AG09319 (cell line): ENCODE results near the gene PDPK1.

Experiments
- DNase-seq: peaks from one replicate; pipeline ENCODE4 v3.0.0-alpha.2; 2010; ENCODE audit warnings: low read depth; ENCODE audit errors: extremely low read depth
- TF ChIP-seq, protein P1 (sequence below): IDR thresholded peaks from 2 replicates; pipeline ENCODE4 v1.5.1; 2011; ENCODE audit warnings: low read depth, mild to moderate bottlenecking, inconsistent platforms, low read length, moderate library complexity

The PDPK1 gene

DNA sequence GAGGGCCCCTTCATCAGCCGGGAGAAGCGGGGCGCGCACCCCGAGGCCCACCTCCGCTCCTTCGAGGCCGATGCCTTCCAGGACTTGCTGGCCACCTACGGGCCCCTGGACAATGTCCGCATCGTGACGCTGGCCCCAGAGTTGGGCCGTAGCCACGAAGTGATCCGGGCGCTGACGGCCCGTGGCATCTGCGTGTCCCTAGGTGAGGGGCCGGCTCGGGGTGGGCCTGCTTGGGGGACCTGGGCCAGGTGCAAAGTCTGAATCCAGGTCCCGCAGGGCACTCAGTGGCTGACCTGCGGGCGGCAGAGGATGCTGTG, 10.1 kb upstream of the PDPK1 start:
- TF ChIP-seq, protein P1, sequence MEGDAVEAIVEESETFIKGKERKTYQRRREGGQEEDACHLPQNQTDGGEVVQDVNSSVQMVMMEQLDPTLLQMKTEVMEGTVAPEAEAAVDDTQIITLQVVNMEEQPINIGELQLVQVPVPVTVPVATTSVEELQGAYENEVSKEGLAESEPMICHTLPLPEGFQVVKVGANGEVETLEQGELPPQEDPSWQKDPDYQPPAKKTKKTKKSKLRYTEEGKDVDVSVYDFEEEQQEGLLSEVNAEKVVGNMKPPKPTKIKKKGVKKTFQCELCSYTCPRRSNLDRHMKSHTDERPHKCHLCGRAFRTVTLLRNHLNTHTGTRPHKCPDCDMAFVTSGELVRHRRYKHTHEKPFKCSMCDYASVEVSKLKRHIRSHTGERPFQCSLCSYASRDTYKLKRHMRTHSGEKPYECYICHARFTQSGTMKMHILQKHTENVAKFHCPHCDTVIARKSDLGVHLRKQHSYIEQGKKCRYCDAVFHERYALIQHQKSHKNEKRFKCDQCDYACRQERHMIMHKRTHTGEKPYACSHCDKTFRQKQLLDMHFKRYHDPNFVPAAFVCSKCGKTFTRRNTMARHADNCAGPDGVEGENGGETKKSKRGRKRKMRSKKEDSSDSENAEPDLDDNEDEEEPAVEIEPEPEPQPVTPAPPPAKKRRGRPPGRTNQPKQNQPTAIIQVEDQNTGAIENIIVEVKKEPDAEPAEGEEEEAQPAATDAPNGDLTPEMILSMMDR: no peak
- DNase-seq: no peak

DNA sequence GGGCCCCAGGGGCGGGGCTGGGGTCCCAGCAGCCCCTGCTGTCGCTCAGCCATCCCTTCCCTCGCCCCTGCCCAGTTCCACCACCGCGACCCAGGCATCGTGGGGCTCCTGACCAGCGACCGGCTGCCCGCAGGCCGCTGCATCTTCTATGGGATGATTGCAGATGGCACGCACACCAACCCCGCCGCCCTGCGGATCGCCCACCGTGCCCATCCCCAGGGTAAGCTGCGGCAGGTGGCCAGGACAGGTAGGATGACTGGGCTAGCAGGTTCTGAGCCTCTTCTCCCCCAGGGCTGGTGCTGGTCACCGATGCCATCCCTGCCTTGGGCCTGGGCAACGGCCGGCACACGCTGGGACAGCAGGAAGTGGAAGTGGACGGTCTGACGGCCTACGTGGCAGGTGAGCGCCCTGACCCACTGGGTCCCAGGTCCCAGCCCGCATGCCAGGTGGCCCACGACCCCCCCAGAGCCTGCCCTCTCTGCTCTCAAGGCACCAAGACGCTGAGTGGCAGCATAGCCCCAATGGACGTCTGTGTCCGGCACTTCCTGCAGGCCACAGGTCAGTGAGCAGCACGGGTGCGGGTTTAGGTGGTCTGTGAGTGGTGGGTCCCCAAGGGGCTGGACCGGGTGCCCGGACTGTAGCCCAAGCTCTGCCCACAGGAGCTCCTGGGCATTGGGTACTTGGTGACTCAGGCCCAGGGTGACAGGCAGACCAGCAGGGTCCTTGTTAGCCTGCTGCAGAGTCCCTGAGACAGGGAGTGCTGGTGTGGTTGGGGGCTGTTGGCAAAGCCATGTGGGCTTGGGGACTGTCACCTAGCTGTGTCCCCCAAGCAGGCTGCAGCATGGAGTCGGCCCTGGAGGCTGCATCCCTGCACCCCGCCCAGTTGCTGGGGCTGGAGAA, 9.4 kb upstream of the PDPK1 start:
- TF ChIP-seq, protein P1: no peak
- no peak for DNase-seq

DNA sequence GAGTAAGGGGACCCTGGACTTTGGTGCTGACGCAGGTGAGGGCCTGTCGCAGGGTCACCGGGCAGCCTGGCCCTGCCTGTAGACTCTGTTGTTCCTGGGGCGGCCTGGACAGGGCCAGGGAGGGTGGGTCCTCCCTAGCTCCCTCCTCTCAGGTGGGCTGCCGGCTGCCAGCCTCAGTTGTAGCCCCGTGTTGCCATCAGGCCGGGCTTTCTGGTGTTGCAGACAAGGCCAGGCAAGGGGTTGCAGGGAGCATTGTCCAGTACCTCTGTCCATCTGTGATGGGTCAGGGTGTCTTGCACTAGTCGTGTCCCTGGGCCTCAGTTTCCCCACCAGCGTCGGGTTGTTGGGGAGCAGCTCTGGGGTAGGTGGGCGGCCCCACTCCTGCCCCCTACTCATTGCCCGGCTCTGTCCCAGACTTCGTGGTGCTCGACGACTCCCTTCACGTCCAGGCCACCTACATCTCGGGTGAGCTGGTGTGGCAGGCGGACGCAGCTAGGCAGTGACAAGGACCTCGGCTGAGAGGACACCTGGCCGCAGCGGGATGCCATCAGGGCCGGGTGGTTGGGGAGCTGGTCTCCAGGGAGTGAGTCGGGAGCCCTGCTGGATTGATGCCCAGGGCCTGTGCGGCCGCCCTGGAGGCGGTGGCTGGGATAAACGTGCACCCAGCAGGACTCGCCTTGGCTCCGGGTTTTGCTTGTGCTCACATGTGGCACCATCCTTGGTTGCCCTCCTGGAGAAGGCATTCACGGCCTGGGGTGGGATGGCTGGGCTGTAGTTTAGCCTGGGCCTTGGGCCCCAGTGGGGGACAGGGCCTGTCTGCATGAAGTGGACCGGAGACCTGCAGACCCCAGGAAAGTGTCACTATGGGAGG, 8.5 kb upstream of the PDPK1 start:
- TF ChIP-seq, protein P1: no peak
- no peak for DNase-seq

DNA sequence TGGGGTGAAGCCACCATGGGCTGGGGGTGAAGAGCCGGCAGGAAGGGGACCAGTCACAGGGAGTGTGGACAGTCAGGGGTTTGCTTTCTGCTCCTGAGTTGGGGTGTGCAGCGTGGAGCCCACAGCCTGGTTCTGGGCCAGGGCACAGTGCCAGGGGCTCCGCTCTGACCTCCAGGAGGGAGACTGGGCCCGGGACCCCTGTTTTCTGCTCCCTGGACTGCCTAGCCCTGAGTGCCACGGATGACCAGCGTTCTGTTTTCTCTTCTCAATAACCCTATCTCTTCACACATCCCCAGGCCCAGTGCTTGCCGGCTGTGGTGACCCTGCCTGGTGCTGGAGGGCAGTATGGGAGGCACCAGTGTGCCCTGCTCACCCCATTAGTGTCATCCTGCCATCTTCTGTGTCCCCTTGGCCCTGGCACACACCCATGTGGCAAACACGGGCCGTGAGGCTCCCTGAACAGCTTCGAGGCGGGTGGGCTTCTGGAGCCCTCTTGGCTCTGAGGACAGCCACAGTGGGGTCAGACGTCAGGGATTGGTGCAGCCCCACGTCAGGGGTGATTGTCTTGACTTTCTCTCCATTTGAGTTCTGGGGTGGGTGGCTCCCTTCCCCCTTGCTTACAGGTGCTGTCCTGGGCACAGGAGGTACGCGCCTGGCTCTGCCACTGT, 7.7 kb upstream of the PDPK1 start:
- TF ChIP-seq, protein P1: no peak
- no peak for DNase-seq

GRCh38 chr16:2530629-2531318, 7.0 kb upstream of the PDPK1 start:
- no peak for DNase-seq
- TF ChIP-seq, protein P1: no peak

DNA sequence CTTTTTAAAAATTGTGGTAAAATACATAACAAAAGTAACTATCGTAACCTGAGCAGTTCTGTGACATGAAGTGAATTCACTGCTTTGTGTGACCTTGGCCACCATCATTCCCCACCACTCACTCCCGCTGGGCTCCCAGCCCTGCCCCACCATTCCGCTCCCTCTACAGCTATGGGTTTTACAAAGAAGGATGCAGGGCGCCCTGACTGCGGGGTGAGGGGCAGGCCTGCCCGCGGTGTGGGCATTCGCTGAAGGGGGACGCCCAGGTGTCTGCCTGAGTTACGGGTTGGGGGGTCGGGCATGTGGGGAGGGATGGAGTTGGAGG, 6.5 kb upstream of the PDPK1 start, which contains the start of gene CEMP1:
CEMP1 (minus strand) TSS at position 38 of the 325 bp plus-strand sequence. CDS start 335 bp downstream, outside the sequence.
- TF ChIP-seq, protein P1: no peak

More for the DNA sequence above, 6.5 kb upstream of the PDPK1 start, which contains the start of gene CEMP1:
- no peak for DNase-seq
